Left lung (tissue), 10 donors: ENCODE results near the gene MAP2K6. TPM values are rescaled to one million over a fixed set of nuclear protein-coding genes. Genes with fewer than 3 reads are reported as not detected.

Experiments
- ATAC-seq: fragments of 200-7000 bp; cut with Tn5 transposase; one replicate; pipeline ENCODE4 v1.9.1; 2020; ENCODE audit warnings: moderate library complexity
- DNase-seq, 4 donors: peaks; one replicate each; pipeline ENCODE4 v3.0.0-alpha.2; 2013 to 2020
- H3K27ac ChIP-seq, 2 donors: fragments of 200-600 bp; sonication (generic) in 1 of 2; one replicate each; pipeline versions ENCODE4 v1.5.0 to v1.8.0; 2020 to 2021
- H3K27me3 ChIP-seq, 2 donors: fragments of 200-600 bp; sonication (generic) in 1 of 2; one replicate each; pipeline versions ENCODE4 v1.5.0 to v1.8.0; 2020 to 2021
- H3K36me3 ChIP-seq, 2 donors: fragments of 200-600 bp; sonication (generic) in 1 of 2; one replicate each; pipeline versions ENCODE4 v1.5.0 to v1.8.0; 2020 to 2021
- H3K4me1 ChIP-seq, 2 donors: fragments of 200-600 bp; one replicate each; pipeline ENCODE4 v1.8.0; 2021
- H3K4me3 ChIP-seq, 2 donors: fragments of 200-600 bp; sonication (generic) in 1 of 2; one replicate each; pipeline versions ENCODE4 v1.5.0 to v1.8.0; 2020 to 2021; ENCODE audit warnings: mild to moderate bottlenecking in 1 of 2
- H3K9me3 ChIP-seq, 2 donors: fragments of 200-600 bp; sonication (generic) in 1 of 2; one replicate each; pipeline versions ENCODE4 v1.5.0 to v1.8.0; 2020 to 2021
- CTCF ChIP-seq, 2 donors: fragments of 200-600 bp; sonication (generic) in 1 of 2; IDR thresholded peaks; one replicate each; pipeline versions ENCODE4 v1.5.0 to v1.8.0; 2021; ENCODE audit warnings: antibody characterized with exemption in 2 of 2
- intact Hi-C, 2 donors: fragments of 100-400 bp; cut with DNase I; formaldehyde crosslinking; loops; one replicate each; pipeline versions ENCODE4 v1.11.2 to v1.14.2; 2022
- polyA plus RNA-seq, 6 donors: library from polyadenylated mRNA; unstranded; fragments of 120-200 nt; gene quantifications; one replicate each; pipeline ENCODE4 v1.2.1, GENCODE V29; 2013; ENCODE audit not compliant: insufficient read length in 6 of 6
- total RNA-seq, 2 donors: library from RNA; stranded (reverse); fragmentation: NEBNext Ultra II Directional; extraction: Animal tissue kit (Norgen Biotek cat#: 25700); gene quantifications; one replicate each; pipeline ENCODE4 v1.2.1, GENCODE V29; 2021
- donor health status: DM: no; HTN: yes; CAD: no.
- donor health status: DM: no; HTN: no; CAD: no.

Gene MAP2K6
- total and polyA plus RNA-seq, 8 donors = 7.2 to 27.1 (median 21.1) TPM

GRCh38 chr17:69424287-69425041, 10.0 kb downstream of the MAP2K6 start:
- no peaks in the 10 kb centered on the region for H3K27me3 ChIP-seq
- ATAC-seq (no peak), DNase-seq (no peak)
- no peaks in the 10 kb centered on the region for H3K9me3 ChIP-seq
- no peaks in the 10 kb centered on the region for H3K4me1 ChIP-seq
- intact Hi-C loops = no loop called here
- H3K27ac ChIP-seq = no peak overlapping the region
- no peak for TF ChIP-seq CTCF (IDR thresholded peaks at IDR 0.05)
- H3K4me3 ChIP-seq = no peak overlapping the region
- H3K36me3 ChIP-seq = no peaks in the 10 kb centered on the region

- no peaks in the 10 kb centered on the region for H3K4me1 ChIP-seq
- no peak for ATAC-seq
- no peak overlapping the region for H3K4me3 ChIP-seq
- TF ChIP-seq CTCF (IDR thresholded peaks at IDR 0.05) = no peak
- no peaks in the 10 kb centered on the region for H3K9me3 ChIP-seq
- H3K27me3 ChIP-seq = no peaks in the 10 kb centered on the region
- H3K36me3 ChIP-seq = no peaks in the 10 kb centered on the region
- intact Hi-C loops = no loop called here
- DNase-seq = no peak
- H3K27ac ChIP-seq = no peak overlapping the region
Measured at GRCh38 chr17:69425978-69426377, 11.5 kb downstream of the MAP2K6 start.

- intact Hi-C loops = no loop called here
Measured at GRCh38 chr17:69427486-69428197, 13.1 kb downstream of the MAP2K6 start.

DNA sequence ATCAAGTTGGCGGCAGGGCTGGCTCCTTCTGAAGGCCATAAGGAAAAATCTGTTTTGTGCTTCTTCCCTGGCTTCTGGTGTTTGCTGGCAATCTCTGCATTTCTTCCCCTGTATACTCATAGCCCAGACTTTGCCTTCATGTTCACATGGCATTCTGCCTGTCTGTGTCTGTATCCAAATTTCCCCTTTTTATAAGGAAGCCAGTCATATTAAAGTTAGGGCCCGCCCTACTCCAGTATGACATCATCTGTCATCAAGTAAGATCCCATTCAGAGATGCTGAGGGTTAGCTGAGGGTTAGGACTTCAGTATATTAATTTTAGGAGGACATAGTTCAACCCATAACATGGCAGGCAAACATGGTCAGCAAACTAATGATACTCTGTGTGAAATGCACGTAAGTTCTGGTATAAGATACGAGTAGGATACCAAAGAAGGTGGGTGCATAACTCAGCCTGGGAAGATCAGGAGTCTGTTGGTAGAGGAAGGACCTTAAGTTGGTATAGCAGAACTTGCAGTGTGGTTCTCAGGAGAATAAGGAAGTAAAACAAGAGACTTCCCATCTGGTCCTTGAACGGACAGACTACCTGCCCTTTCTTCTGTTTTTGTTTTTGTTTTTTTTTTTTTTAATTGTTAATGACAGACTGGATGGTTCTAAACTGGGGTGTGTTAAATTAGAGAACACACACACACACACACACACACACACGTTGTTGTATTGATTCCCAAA, 13.9 kb downstream of the MAP2K6 start:
- H3K27ac ChIP-seq = no peak overlapping the region
- no peaks in the 10 kb centered on the region for H3K36me3 ChIP-seq
- intact Hi-C loops = no loop called here
- H3K27me3 ChIP-seq = no peaks in the 10 kb centered on the region
- no peak overlapping the region for H3K4me3 ChIP-seq
- H3K9me3 ChIP-seq = no peaks in the 10 kb centered on the region
- ATAC-seq (peak; percentile 64), DNase-seq (no peak)
- TF ChIP-seq CTCF (IDR thresholded peaks at IDR 0.05) = no peak
- H3K4me1 ChIP-seq = no peaks in the 10 kb centered on the region

More at GRCh38 chr17:69427486-69428197, 13.1 kb downstream of the MAP2K6 start:
- Histone ChIP-seq H3K4me3 (no peak overlapping the region), H3K9me3 (no peaks in the 10 kb centered on the region), H3K36me3 (no peaks in the 10 kb centered on the region), H3K27ac (no peak overlapping the region), H3K4me1 (no peaks in the 10 kb centered on the region), H3K27me3 (no peaks in the 10 kb centered on the region)
- ATAC-seq = no peak
- TF ChIP-seq CTCF (IDR thresholded peaks at IDR 0.05) = no peak
- DNase-seq = no peak

DNA sequence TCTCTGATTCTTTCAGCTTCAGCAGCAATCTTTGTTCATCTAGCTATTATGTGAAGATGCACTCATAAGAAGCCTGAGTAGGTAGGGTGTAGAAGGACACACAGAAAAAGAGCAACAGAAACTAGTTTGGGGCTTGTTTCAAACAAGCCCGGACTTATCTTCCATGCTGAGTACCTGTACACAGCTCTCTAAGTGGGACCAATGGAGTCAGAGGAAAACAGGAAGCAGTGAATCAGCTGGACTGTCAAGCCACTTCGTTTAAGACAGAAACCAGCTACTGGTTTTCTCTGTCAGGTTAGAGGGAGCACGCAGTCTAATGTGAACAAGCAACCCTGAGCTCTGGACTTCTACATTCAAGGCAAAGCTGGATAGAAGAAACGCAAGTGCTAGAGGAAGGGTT, 16.0 kb downstream of the MAP2K6 start:
- Histone ChIP-seq H3K27ac (no peak overlapping the region), H3K4me1 (no peaks in the 10 kb centered on the region), H3K9me3 (no peaks in the 10 kb centered on the region), H3K27me3 (no peaks in the 10 kb centered on the region), H3K36me3 (no peaks in the 10 kb centered on the region), H3K4me3 (no peak overlapping the region)
- intact Hi-C loops = no loop called here
- DNase-seq = no peak
- no peak for TF ChIP-seq CTCF (IDR thresholded peaks at IDR 0.05)
- peak; percentile 35 for ATAC-seq
